ENCODE results near the gene CATSPER3. TPM values are rescaled to one million over a fixed set of nuclear protein-coding genes. Genes with fewer than 3 reads are reported as not detected.

CATSPER3 gene
- total and polyA plus RNA-seq, 2 of the 8 experiments (the other 6 are each of a cell fraction or from before 2014, with no cell fraction given) = 0.62 TPM; not detected in 1

DNA sequence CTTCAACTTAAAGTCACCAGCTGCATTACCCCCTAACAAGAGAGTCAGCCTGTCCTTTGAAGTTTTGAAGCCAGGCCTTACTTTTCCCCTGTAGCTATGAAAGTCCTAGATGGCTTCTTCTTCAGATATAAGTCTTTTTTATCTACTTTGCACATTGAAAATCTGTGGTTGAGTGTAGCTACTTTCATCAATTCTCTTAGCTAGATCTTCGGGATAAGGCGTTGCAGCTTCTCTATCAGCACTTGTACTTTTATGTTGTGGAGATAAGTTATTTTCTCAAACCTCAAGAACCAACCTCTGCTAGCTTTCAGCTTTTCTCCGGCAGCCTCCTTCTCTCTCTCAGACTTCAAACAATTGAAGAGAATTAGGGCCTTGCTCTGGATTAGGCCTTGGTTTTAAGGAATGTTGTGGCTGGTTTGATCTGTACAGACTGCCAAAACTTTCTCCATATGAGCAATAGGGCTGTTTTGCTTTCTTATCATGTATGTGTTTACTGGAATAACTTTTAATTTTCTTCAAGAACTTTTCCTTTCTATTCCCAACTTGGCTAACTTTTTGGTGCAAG is 21.6 kb downstream of the CATSPER3 start:
- H3K18ac ChIP-seq (ENCODE audit: extremely low read depth, low read length) = no peak overlapping the region
- no peaks in the 10 kb centered on the region for H3K36me3 ChIP-seq (ENCODE audit: control insufficient read depth in 2 of 4, insufficient read depth in 4 of 4, low read length in 3 of 4)
- H4K8ac ChIP-seq (ENCODE audit: extremely low read depth, insufficient read depth, low read length) = no peak overlapping the region
- no peak for TF ChIP-seq CREB1 (IDR thresholded peaks at IDR 0.05)
- no peak for TF ChIP-seq JUN (IDR thresholded peaks at IDR 0.05; ENCODE audit: low read depth, low read length)
- TF ChIP-seq SIN3A (conservative IDR thresholded peaks at IDR 0.05 in 1 of 2, IDR thresholded peaks at IDR 0.05 in 1 of 2; ENCODE audit: low read depth in 1 of 2, low read length in 2 of 2) = no peak
- TF ChIP-seq JUND (IDR thresholded peaks at IDR 0.05; ENCODE audit: low read length) = no peak
- TF ChIP-seq EGR1 (IDR thresholded peaks at IDR 0.05; ENCODE audit: borderline replicate concordance, low read depth, low read length) = no peak
- TF ChIP-seq SIX5 (IDR thresholded peaks at IDR 0.05; ENCODE audit: low read depth, low read length) = no peak
- no peak for TF ChIP-seq BRCA1 (IDR thresholded peaks at IDR 0.05; ENCODE audit: low read depth, low read length)
- TF ChIP-seq SIRT6 (IDR thresholded peaks at IDR 0.05; ENCODE audit: low read length) = no peak
- TF ChIP-seq RXRA (IDR thresholded peaks at IDR 0.05; ENCODE audit: insufficient read depth, low read depth, low read length) = no peak
- no peak for TF ChIP-seq POLR2A (IDR thresholded peaks at IDR 0.05; ENCODE audit: control extremely low read depth in 1 of 2, low read depth in 2 of 2, low read length in 2 of 2)
- TF ChIP-seq, protein P1, sequence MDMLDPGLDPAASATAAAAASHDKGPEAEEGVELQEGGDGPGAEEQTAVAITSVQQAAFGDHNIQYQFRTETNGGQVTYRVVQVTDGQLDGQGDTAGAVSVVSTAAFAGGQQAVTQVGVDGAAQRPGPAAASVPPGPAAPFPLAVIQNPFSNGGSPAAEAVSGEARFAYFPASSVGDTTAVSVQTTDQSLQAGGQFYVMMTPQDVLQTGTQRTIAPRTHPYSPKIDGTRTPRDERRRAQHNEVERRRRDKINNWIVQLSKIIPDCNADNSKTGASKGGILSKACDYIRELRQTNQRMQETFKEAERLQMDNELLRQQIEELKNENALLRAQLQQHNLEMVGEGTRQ (IDR thresholded peaks at IDR 0.05; ENCODE audit: low read length) = no peak
- no peak for TF ChIP-seq HDAC2 (IDR thresholded peaks at IDR 0.05; ENCODE audit: borderline replicate concordance in 1 of 2, low read depth in 2 of 2, low read length in 2 of 2)
- no peak for TF ChIP-seq EZH2 (IDR thresholded peaks at IDR 0.05; ENCODE audit: low read depth, low read length, severe bottlenecking)

More for the DNA sequence above, 21.6 kb downstream of the CATSPER3 start:
- Histone ChIP-seq H2BK20ac (ENCODE audit: low read length) (no peak overlapping the region), H3K9me3 (ENCODE audit: insufficient read depth in 2 of 2, low read depth in 1 of 2, low read length in 1 of 2) (no peaks in the 10 kb centered on the region), H3K4me2 (ENCODE audit: insufficient read depth in 1 of 2, low read depth in 2 of 2, low read length in 2 of 2) (peak overlapping the region in 1 of 2 experiments; percentile 25; a peak in 1 of 4 replicates), H2AFZ (ENCODE audit: low read length) (no peak overlapping the region), H4K91ac (replicated peaks; ENCODE audit: insufficient read length, low read length) (no peak overlapping the region), H3K4me3 (ENCODE audit: extremely low read depth in 1 of 4, insufficient read depth in 2 of 4, low read depth in 3 of 4, low read length in 4 of 4) (no peak overlapping the region), H3K56ac (replicated peaks; ENCODE audit: insufficient read length, low read depth, low read length) (no peak overlapping the region), H2BK5ac (ENCODE audit: low read depth, low read length) (no peak overlapping the region), H2BK12ac (ENCODE audit: low read depth, low read length) (no peak overlapping the region), H3K9ac (replicated peaks in 1 of 4; ENCODE audit: extremely low read depth in 1 of 4, low read depth in 3 of 4, low read length in 3 of 4) (no peak overlapping the region), H3K79me1 (ENCODE audit: low read depth, low read length) (no peaks in the 10 kb centered on the region), H4K5ac (ENCODE audit: insufficient read length, low read depth, low read length) (no peak overlapping the region), H3K4ac (replicated peaks; ENCODE audit: insufficient read length, low read depth, low read length) (no peak overlapping the region), H3K79me2 (ENCODE audit: control insufficient read depth in 1 of 2, insufficient read depth in 2 of 2, low read length in 2 of 2) (no peaks in the 10 kb centered on the region), H3K23me2 (ENCODE audit: low read depth, low read length) (no peaks in the 10 kb centered on the region), H3K4me1 (replicated peaks in 1 of 4; ENCODE audit: control insufficient read depth in 3 of 4, insufficient read depth in 4 of 4, low read length in 3 of 4) (peaks cover 0 to 9% (median 6%) of the 10 kb centered on the region in 4 experiments; a peak in 4 of 7 replicates), H3K27ac (ENCODE audit: low read depth, low read length) (no peak overlapping the region), H3K14ac (ENCODE audit: insufficient read length) (no peak overlapping the region), H3K23ac (ENCODE audit: insufficient read length) (no peak overlapping the region), H2BK15ac (ENCODE audit: low read length) (no peak overlapping the region), H3K27me3 (replicated peaks in 1 of 4; ENCODE audit: control insufficient read depth in 3 of 4, extremely low read depth in 1 of 4, insufficient read depth in 3 of 4, low read length in 3 of 4) (no peaks in the 10 kb centered on the region), H2BK120ac (replicated peaks; ENCODE audit: low read depth, low read length) (no peak overlapping the region), H2AK5ac (ENCODE audit: low read depth, low read length) (no peak overlapping the region), H4K20me1 (replicated peaks in 1 of 2; ENCODE audit: control insufficient read depth in 1 of 2, insufficient read depth in 2 of 2, low read length in 2 of 2) (no peaks in the 10 kb centered on the region)
- DNase-seq (ENCODE audit: low read depth in 1 of 2, low spot score in 2 of 2) (no peak), FAIRE-seq (no peak)
- 89% methylated on average over 3 of the region's 3 CpGs; no CpG with 5 or more reads in 1 of the 2 experiments for WGBS, 2 experiments (ENCODE audit: extremely low coverage in 1 of 2, insufficient coverage in 1 of 2, insufficient read length in 1 of 2, insufficient replicate concordance in 2 of 2, low coverage in 1 of 2, low lambda C conversion rate in 2 of 2, missing lambda C conversion rate in 1 of 2)
- POLR2A ChIA-PET (ENCODE audit: partially characterized antibody) = no interaction called here
- CTCF ChIA-PET (ENCODE audit: partially characterized antibody) = interaction anchor here (0.6 to 0.8 kb wide), 2 partner anchors 16 to 354 kb away, joined by 3 read pairs; no protein-coding TSS in a partner anchor
